Mesothelial cell of epicardium (in vitro differentiated cells): ENCODE data around the gene DEXI. TPM values are rescaled to one million over a fixed set of nuclear protein-coding genes. Genes with fewer than 3 reads are reported as not detected.

Experiments
- DNase-seq, 2 experiments: peaks; one replicate each; pipeline ENCODE4 v3.0.0; 2021; ENCODE audit warnings: low spot score in 2 of 2; ENCODE audit not compliant: unreplicated experiment in 2 of 2
- H3K27ac Mint-ChIP-seq: 2 replicates; pipeline ENCODE4 v1.8.0; 2021; ENCODE audit warnings: mixed read lengths
- H3K27me3 Mint-ChIP-seq: 2 replicates; pipeline ENCODE4 v1.8.0; 2021; ENCODE audit warnings: low read depth, mixed read lengths
- H3K36me3 Mint-ChIP-seq: 2 replicates; pipeline ENCODE4 v1.8.0; 2021; ENCODE audit warnings: mixed read lengths
- H3K4me1 Mint-ChIP-seq: 2 replicates; pipeline ENCODE4 v1.8.0; 2021; ENCODE audit warnings: mixed read lengths
- H3K4me3 Mint-ChIP-seq: 2 replicates; pipeline ENCODE4 v1.8.0; 2021; ENCODE audit warnings: mild to moderate bottlenecking, moderate library complexity, mixed read lengths
- H3K9me3 Mint-ChIP-seq: 2 replicates; pipeline ENCODE4 v1.8.0; 2021; ENCODE audit warnings: mixed read lengths
- CTCF ChIP-seq: fragments of 200-600 bp; sonication (generic); IDR thresholded peaks from one replicate; pipeline ENCODE4 v1.5.0; 2021; ENCODE audit warnings: antibody characterized with exemption; ENCODE audit not compliant: unreplicated experiment
- total RNA-seq: library from RNA; stranded (reverse); gene quantifications from 3 replicates; pipeline ENCODE4 v1.2.1, GENCODE V29; 2021

The DEXI gene
- total RNA-seq, 1 donor from 2014 or later = 31.2 TPM

- no peak for DNase-seq
- Mint-ChIP-seq H3K4me1 (no peaks in the 10 kb centered on the region), H3K27ac (no peak overlapping the region), H3K9me3 (no peaks in the 10 kb centered on the region), H3K27me3 (peaks cover 43% of the 10 kb centered on the region), H3K36me3 (no peaks in the 10 kb centered on the region), H3K4me3 (no peak overlapping the region)
- no peak for TF ChIP-seq CTCF
Observed at GRCh38 chr16:10880594-10881452, 61.4 kb downstream of the DEXI start.

- no peaks in the 10 kb centered on the region for H3K4me1 Mint-ChIP-seq
Observed at GRCh38 chr16:10879681-10880589, 62.3 kb downstream of the DEXI start.

More at GRCh38 chr16:10879681-10880589, 62.3 kb downstream of the DEXI start:
- no peaks in the 10 kb centered on the region for H3K36me3 Mint-ChIP-seq
- no peak overlapping the region for H3K4me3 Mint-ChIP-seq
- H3K27ac Mint-ChIP-seq = no peak overlapping the region
- H3K27me3 Mint-ChIP-seq = peaks cover 50% of the 10 kb centered on the region
- DNase-seq = no peak
- no peak for TF ChIP-seq CTCF
- H3K9me3 Mint-ChIP-seq = no peaks in the 10 kb centered on the region

Other genes with a start within 250 kb of the DEXI start
- gene TEKT5, start 247.5 kb downstream of the DEXI start, total RNA-seq = 0.64 to 1.1 TPM (median 1.0 TPM) in 3 replicates
- 18.1 to 23.0 TPM (median 20.5 TPM) in 3 replicates for gene NUBP1, start 198.6 kb downstream of the DEXI start, total RNA-seq
- gene TVP23A, start 123.7 kb downstream of the DEXI start, total RNA-seq = 9.5 to 9.9 TPM (median 9.8 TPM) in 3 replicates
- 0.20 TPM in 2 of 3 replicates, not detected in the other for gene CIITA, start 65.3 kb downstream of the DEXI start, total RNA-seq
- 40.5 to 44.9 TPM (median 43.3 TPM) in 3 replicates for gene CLEC16A, start 2.1 kb upstream of the DEXI start, total RNA-seq